ENCODE measurements around the gene ANKRD11. TPM values are rescaled to one million over a fixed set of nuclear protein-coding genes. Genes with fewer than 3 reads are reported as not detected.

ANKRD11 gene
- total RNA-seq, 1 donor from 2014 or later = 63.8 TPM

DNA sequence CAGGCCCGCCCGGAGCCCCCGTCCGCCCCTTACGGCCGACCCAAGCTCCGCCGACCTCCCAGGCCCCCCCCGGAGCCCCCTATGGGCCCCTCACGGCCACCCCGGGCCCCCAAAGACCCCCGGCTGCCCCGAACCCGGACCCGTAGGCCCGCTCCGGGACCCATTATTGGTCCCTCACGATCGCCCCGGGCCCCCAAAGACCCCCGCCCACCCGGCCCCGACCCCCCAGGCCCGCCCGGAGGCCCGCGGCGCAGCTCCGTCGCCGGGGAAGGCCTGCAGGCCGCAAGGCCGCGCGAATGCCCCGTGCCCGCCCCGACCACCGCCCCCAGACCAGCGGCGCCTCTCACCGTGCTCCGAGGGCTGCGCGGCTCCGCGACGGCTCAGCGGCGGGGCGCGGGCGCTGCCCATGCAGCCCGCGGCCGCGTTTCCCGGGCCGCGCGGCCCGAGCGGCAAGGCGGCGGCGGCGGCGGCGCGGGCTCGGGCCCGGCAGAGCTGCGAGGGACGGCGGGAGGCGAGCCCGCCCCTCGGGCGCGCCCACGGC is 393 bp downstream of the ANKRD11 start:
- peaks cover 70% of the 10 kb centered on the region for H3K4me1 ChIP-seq
- no peak for DNase-seq
- H3K27me3 ChIP-seq (ENCODE audit: low read depth) = no peaks in the 10 kb centered on the region
- no peaks in the 10 kb centered on the region for H3K9me3 ChIP-seq (replicated peaks)
- intact Hi-C loops (cut with micrococcal nuclease) = loop anchor here (10.0 kb wide), 1 partner anchor 155 kb away; no protein-coding TSS in a partner anchor
- TF ChIP-seq, protein P1, sequence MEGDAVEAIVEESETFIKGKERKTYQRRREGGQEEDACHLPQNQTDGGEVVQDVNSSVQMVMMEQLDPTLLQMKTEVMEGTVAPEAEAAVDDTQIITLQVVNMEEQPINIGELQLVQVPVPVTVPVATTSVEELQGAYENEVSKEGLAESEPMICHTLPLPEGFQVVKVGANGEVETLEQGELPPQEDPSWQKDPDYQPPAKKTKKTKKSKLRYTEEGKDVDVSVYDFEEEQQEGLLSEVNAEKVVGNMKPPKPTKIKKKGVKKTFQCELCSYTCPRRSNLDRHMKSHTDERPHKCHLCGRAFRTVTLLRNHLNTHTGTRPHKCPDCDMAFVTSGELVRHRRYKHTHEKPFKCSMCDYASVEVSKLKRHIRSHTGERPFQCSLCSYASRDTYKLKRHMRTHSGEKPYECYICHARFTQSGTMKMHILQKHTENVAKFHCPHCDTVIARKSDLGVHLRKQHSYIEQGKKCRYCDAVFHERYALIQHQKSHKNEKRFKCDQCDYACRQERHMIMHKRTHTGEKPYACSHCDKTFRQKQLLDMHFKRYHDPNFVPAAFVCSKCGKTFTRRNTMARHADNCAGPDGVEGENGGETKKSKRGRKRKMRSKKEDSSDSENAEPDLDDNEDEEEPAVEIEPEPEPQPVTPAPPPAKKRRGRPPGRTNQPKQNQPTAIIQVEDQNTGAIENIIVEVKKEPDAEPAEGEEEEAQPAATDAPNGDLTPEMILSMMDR (IDR thresholded peaks at IDR 0.05; ENCODE audit: borderline replicate concordance) = no peak
- peak overlapping the region; percentile 98 for H3K27ac ChIP-seq (replicated peaks)
- H3K4me3 ChIP-seq = peak overlapping the region; percentile 93
- no peaks in the 10 kb centered on the region for H3K36me3 ChIP-seq

DNA sequence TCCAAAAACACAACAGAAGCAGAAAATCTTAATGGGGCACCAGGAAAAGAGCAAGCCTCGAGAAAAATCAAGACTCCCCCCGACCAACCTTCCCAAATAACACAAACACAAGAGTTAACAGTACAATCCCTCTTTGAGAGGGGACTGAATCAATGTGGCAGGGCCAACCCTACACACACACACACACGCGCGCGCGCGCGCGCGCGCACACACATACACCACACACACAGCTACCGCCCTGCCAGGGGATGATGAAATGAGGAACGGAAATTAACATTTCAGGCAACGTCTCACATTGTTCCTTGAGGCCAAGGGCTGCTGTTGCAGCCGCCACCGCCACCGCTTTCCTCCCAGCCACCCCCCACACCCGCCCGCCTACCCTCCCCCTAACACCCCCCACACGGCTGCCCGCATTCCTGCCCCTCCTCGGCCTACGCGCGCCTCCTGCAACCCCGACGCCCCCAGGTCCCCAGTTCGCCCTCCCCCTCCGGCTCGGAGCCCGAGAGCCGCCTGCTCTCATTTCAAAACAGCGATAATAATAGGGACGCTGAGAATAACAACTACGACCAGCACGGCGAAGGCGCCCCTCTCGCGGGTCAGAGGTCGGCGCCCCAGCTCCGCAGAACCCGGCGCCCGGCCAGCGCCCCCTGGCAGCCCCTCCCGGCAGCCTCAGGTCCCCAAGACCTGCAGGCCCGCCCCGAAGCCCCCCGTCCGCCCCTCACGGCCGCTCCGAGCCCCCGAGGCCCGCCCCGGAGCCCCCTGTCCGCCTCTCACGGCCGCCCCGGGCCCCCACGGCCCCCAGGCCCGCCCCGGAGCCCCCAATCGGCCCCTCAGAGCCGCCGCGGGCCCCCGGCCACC is 1.1 kb downstream of the ANKRD11 start:
- peaks cover 77% of the 10 kb centered on the region for H3K4me1 ChIP-seq
- H3K4me3 ChIP-seq = peak overlapping the region; percentile 93
- DNase-seq = peak; percentile 76
- intact Hi-C loops (cut with micrococcal nuclease) = loop anchor here (10.0 kb wide), 1 partner anchor 154 kb away; no protein-coding TSS in a partner anchor
- TF ChIP-seq, protein P1 (IDR thresholded peaks at IDR 0.05; ENCODE audit: borderline replicate concordance) = peak; percentile 57
- H3K27me3 ChIP-seq (ENCODE audit: low read depth) = no peaks in the 10 kb centered on the region
- no peaks in the 10 kb centered on the region for H3K36me3 ChIP-seq
- peak overlapping the region; percentile 98 for H3K27ac ChIP-seq (replicated peaks)
- H3K9me3 ChIP-seq (replicated peaks) = no peaks in the 10 kb centered on the region

DNA sequence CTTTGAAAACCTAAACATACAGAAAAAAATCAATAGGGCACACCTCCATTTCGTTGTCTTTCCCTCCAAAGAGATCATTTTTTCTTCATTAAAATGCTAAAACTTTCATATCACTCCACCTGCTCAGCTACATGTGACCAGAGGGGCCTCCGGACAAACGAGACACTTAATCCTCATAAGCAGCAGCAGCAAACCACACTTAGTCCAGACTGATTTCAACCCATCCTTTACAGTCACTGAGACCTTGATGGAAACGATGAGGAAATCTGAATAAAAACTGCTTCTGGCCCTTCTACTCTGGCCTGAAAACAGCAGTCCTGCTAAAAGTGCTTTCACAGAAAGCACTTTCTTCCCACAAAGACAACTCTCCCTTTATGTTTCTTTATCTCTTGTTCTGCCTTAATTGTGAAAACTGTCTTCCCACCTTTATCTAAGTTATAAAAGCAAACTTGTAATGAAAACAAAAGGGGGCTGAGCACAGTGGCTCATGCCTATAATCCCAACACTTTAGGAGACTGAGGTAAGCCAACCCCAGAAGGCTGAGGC is 4.6 kb downstream of the ANKRD11 start:
- DNase-seq = no peak
- intact Hi-C loops (cut with micrococcal nuclease) = loop anchor here (10.0 kb wide), 1 partner anchor 151 kb away; no protein-coding TSS in a partner anchor
- no peaks in the 10 kb centered on the region for H3K36me3 ChIP-seq
- no peaks in the 10 kb centered on the region for H3K9me3 ChIP-seq (replicated peaks)
- TF ChIP-seq, protein P1 (IDR thresholded peaks at IDR 0.05; ENCODE audit: borderline replicate concordance) = no peak
- no peak overlapping the region for H3K4me3 ChIP-seq
- H3K4me1 ChIP-seq = peaks cover 87% of the 10 kb centered on the region
- H3K27me3 ChIP-seq (ENCODE audit: low read depth) = no peaks in the 10 kb centered on the region
- peak overlapping the region; percentile 9 for H3K27ac ChIP-seq (replicated peaks)

DNA sequence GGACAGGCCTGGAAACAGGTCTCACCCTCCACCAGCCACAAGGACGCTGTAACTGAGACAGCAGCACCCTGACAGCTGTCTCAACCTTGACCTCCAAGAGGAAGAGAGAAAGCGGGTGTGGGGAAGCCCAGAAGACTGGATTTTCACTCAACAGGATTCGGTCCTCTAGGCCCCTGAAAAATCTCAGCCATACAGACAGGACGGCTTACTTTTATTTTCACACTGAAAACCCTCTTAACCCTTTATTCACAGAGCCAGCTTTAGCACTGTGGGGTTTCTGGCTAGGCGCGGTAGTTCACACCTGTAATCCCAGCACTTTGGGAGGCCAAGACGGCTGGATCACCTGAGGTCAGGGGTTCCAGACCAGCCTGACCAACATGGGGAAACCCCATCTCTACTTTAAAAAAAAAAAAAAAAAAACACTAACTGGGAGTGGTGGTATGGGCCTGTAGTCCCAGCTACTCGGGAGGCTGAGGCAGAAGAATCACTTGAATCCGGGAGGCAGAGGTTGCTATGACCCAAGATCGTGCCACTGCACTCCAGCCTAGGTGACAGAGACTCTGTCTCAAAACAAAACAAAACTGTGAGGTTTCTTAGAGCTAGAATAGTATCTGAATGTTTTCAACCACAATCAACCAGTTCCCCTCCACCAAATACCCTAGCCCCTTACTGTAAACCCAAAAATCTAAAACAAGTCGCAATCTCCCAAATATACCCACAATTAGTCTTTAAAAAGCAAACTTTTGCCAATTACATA is 5.3 kb downstream of the ANKRD11 start:
- no peaks in the 10 kb centered on the region for H3K27me3 ChIP-seq (ENCODE audit: low read depth)
- TF ChIP-seq, protein P1 (IDR thresholded peaks at IDR 0.05; ENCODE audit: borderline replicate concordance) = no peak

DNA sequence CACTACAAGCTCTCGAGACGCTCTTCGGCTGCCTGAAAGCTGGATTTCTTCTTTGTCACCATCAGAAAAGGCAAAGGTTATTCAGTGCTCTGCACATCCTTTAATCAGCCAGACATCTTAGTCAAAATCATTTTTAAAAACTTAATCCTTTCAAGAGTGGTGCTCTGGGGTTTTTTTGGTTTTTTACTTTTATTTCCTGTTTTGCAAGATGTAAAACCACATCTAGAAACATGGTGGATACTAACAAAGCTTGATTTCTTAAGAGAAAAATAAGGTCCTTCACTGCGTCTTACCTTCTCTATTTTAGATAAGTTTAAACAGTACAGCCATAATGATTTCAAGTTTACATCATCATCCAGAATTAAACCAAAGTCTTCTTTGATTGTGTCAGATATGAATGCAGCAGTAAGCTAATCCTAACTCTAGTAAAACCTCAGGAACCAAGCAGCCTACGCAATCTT is 6.3 kb downstream of the ANKRD11 start:
- peaks cover 98% of the 10 kb centered on the region for H3K4me1 ChIP-seq
- no peaks in the 10 kb centered on the region for H3K9me3 ChIP-seq (replicated peaks)
- no peaks in the 10 kb centered on the region for H3K27me3 ChIP-seq (ENCODE audit: low read depth)
- DNase-seq = no peak
- intact Hi-C loops (cut with micrococcal nuclease) = loop anchor here (10.0 kb wide), 1 partner anchor 149 kb away; no protein-coding TSS in a partner anchor
- H3K36me3 ChIP-seq = no peaks in the 10 kb centered on the region
- H3K27ac ChIP-seq (replicated peaks) = peak overlapping the region; percentile 9
- TF ChIP-seq, protein P1 (IDR thresholded peaks at IDR 0.05; ENCODE audit: borderline replicate concordance) = no peak
- no peak overlapping the region for H3K4me3 ChIP-seq

More for the DNA sequence above, 5.3 kb downstream of the ANKRD11 start:
- no peak for DNase-seq
- intact Hi-C loops (cut with micrococcal nuclease) = loop anchor here (10.0 kb wide), 1 partner anchor 150 kb away; no protein-coding TSS in a partner anchor
- no peaks in the 10 kb centered on the region for H3K9me3 ChIP-seq (replicated peaks)
- H3K27ac ChIP-seq (replicated peaks) = peak overlapping the region; percentile 9
- peaks cover 93% of the 10 kb centered on the region for H3K4me1 ChIP-seq
- H3K36me3 ChIP-seq = no peaks in the 10 kb centered on the region
- no peak overlapping the region for H3K4me3 ChIP-seq
